NCI-H1417 treated with DMSO at 0.1 percent for 48 hours (cell line): ENCODE results near the gene HSD11B2.
A peak's percentile ranks its signal among the peaks of the same experiment; 100 is the strongest.

Experiments
- DNase-seq: peaks from one replicate; lab custom pipeline; 2025; lab: John Stamatoyannopoulos, UW

Gene HSD11B2

GRCh38 chr16:67430977-67431774, at the start of gene HSD11B2:
HSD11B2 (plus strand) TSS chr16:67431121; CDS start chr16:67431249, 128 bp downstream.
- no peak for DNase-seq

DNA sequence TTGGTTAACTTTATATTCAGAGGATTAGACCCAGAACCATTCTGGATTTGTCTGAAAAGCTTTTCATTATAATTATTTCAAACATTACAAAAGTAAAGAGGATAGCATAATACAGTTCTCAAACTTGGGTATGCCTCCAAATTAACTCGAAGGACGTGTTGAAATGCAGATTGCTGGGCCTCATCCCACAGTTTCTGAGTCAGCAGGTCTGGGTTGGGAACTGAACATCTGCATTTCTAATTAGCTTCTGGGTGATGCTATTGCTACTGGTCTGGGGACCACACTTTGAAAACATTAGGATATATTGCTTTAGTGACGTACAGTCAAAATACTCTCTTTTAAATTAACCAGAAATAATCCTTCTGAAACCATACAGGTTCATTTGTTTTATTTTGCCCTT, 47.6 kb upstream of the HSD11B2 start:
- DNase-seq, result no peak

DNA sequence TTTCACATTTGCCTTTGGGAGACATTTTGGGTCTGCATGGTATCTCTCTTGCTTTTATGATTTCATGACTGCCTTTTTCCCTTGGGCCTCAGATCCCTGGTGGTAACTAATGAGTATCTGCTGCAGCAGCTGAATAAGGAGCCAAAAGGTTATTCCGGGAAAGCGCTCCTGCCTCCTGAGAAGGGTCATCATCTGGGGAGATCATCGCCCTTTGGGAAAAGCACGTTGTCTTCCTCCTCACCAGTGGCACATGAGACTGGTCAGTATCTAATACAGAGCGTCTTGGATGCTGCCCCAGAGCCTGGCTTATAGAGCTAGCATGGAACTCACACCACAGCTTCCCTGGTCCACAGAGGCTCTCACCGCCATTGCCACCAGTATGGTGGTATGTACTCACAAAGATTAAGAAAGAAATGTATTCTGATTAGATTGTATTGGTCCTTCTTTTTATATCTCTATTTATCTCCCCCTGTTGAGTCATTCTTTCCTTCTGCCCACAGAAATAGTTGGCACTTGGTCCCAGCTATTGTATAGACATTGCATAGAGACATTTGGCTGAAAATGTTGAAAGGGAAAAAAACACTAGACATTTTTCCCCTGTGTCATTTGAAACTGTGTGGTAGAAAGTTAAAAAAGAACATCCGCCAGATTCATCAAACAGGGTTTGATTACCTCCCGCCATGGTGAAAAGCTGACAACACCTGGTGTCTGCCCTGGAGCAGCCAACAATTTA, 46.0 kb upstream of the HSD11B2 start:
- no peak for DNase-seq

- DNase-seq, result no peak
Observed at GRCh38 chr16:67386861-67387455, 44.0 kb upstream of the HSD11B2 start.

DNA sequence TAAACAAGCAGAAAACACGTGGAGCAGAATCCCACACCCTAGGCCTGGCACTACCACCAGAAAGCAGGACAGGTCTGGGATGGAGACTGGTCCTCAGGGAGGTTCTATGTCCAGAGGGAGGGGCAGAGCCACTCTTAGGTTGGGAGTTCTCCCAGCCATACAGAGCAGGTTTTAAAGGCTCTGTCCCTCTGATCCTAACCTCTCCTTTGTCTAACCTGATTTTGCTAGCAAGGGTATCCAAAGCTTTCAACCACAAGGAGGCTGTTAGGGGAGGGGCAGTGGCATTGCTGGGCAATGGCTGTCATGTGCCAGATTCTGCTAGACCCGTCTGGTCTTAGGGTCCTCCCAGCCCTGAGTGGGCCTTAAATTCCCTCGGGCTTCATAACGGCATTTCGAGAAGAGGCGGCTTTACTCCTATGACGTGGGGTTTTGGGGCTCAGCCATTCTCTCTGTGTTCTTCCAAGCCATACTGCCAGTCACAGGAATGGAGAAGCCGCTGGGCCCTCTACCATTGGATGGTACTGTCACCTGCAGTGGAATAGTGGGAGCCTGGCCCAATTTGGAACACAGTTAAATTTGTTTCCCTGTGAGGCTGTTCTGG, 43.3 kb upstream of the HSD11B2 start:
- no peak for DNase-seq

DNA sequence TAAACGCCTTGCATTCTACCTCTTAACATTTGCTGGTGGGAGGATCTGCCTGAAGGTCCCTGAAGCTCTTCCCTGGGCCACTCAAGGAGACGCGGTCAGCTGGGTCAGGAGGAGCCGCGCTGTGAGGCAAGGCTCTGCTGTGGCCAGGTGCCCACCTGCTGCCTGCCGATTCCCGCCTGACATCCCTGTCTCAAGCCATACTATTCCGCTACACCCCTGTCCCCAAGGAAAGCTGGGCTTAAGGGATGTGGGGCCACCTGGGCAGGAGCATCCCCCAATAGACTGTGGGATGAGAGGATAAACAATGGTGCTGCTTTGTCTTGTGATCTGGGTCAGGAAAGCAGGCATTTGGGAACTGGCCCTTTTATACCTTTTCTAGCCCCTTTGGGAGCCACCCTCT, 42.7 kb upstream of the HSD11B2 start:
- no peak for DNase-seq

- no peak for DNase-seq
Observed at GRCh38 chr16:67388591-67388990, 42.3 kb upstream of the HSD11B2 start.

GRCh38 chr16:67389911-67390815, 40.8 kb upstream of the HSD11B2 start:
- DNase-seq, result no peak

DNA sequence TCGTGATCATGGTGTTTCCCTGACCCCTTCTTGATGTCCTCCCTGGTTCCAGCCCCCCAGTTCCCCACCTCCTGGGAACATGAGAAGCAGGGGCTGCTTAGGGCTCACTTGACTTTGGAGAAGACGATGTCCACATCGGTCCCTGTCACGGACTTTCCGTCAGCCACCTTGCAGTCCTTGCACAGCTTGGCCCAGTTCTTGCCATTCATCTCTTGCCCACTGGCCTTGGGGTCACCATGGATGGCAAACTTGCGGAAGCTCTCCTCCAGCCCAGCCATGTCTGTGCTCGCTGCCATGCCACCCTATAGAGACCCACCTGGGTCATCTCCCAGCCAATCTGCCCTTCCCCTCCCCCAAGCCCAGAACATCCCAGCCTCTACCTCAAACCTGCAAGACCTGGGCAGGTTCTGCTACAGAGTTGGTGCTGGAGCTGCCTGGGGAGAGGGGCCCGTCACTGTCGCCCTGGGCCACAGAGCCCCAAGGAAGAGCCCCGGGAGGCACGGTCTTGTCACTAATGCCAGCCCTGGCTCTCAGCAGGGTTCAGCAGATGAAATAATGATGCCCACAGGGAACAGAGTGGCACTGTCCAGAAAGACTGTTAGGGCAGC, 40.0 kb upstream of the HSD11B2 start:
- DNase-seq, result no peak

DNA sequence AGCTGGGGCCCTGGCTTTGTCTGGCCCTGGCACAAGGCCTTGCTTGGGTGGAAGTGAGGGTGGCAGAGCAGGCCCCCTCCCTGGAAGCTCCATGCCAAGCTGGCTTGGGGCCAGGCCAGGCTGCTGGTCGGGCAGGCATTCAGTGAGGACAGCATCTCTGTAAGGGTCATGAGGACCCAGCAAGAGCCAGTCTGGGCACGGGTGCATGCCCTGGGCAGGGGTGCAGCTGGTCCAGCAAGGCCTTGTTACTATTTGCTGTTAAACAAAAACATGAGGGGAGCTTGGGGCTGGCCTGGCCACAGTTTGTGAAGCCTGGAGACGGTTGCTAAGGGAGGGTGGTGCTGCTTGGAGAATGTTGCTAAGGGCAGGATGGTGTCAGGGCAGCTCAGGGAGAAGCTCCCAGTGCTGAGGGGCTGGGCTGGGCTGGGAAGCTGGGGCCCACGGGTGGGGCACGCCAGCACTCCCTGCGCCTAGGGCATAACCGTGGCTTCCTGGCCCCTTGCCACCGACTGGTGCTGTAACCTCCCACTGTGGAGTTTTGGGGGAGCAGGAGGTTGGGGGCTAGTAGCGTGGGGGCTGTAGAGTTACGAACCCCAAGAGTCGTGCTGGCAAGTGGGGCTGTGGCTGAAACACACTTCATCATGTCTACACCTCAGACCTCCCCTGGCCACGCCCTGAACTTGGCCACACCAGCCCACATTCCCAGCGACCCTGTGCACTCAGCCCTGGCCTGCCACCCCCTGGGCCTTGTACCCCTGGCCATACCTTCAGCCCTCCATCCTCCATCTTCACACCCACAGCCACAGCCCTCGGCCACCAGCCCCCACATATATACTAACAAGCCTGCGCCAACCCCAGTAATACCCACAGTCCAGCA, 39.3 kb upstream of the HSD11B2 start:
- no peak for DNase-seq

GRCh38 chr16:67392301-67393059, 38.4 kb upstream of the HSD11B2 start:
- DNase-seq, result no peak

DNA sequence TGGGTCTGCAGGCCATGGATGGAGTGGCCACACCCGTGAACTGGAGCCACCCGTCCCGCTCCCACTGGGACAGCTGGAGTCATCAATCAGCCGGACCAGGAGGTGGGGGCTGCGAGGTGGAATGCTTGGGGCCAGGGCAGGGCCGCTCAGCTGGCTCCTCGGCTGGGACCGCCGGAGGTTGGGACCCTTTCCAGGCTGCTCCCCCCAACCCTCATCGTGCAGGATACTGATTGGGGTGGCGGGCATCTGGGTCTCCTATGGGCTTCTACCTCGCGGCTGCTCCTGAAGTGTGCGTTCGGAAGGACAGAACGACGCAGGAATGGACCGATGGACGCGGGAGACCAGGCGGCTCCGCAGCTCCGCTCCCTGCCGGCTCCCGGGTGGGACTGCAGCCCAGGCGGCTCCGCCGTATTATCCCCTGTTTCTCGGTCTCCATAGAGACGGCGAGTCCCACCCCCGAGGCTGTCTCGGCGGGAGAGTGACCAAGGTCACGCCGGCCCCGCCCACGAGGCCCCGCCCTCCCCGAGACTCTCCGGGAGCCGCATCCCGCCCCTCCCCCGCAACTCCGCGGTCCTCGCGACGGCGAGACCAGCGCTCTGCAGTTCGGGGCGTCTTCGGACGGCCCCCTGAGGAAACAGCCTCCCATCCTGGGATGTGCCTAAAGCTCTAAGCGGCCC, 37.7 kb upstream of the HSD11B2 start, which contains the start of gene TPPP3:
TSS of gene TPPP3 (minus strand) at position 388 of the 677 bp plus-strand sequence. CDS start 2,387 bp downstream, outside the sequence.
- no peak for DNase-seq

DNA sequence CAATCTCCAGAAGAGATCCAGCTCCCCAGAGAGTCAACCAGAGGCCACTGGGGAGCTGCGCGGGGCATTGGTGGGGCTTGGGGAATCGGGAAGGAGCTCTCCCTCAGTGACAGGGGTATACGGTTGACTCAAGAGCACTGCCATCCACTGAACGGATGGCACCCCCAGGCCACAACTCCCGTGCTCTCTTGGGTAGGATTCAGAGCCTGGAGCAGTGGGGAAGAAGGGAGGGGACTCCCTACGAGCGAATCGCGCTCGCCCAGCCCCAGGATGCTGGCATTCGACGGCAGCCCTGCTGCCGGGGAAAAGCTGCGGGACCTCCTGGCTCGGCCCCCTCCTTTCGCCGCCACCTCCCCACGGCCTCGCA, 37.1 kb upstream of the HSD11B2 start:
- no peak for DNase-seq

- no peak for DNase-seq
Observed at GRCh38 chr16:67394155-67395104, 36.5 kb upstream of the HSD11B2 start.

DNA sequence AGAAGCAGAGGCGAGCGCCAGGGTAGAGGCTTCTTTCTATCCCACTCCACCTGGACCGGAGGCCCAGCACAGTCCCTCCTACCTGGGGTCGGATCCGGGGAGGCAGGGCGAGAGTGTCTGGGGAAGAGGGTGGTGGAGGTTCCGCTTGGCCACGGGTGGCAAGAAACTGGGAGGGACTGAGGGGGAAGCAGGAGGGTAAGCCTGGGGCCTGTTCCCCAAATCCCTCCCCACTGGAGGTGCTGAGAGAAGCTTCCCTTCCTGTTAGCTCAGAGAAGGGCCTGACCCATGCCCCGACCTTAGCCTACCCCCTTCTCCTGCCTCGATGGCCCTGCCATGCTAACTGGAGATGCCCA, 35.8 kb upstream of the HSD11B2 start:
- DNase-seq, result no peak

DNA sequence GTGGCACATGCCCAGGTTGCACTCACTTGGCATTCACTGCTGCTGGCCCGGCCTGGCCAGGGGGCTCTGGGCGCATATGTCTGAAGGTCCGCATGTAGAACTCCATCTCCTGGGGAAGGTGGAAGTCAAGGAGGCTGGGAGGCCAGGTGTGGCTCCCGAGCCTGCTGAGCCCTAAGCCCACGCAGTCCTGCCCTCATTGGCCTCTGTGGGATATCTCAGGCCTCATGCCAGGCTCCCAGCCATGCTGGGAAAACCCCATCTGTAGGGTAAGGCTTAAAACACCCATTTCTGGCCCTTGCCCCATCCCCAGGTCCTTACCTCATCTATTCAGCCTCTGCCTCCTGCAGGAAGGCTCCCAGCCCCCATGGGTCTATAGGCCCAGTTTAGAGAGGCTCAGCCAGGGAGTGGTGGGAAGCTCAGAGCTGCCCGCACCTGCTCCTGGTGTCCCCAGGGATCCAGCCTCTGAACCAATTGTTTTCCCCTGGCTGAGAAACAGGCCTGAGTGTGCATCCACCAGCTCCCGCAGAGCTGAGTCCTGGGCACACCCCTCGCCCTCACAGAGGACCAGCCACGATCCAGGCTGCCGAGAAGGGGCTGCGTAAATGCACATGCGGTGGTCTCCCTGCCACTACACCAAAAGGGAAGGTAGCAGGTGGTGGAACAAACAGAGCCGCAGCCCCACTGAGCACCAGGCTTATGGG, 35.3 kb upstream of the HSD11B2 start:
- peak; percentile 47 for DNase-seq
